ENCODE results near the gene VPS26C.
A peak's percentile ranks its signal among the peaks of the same experiment; 100 is the strongest.

The VPS26C gene

DNA sequence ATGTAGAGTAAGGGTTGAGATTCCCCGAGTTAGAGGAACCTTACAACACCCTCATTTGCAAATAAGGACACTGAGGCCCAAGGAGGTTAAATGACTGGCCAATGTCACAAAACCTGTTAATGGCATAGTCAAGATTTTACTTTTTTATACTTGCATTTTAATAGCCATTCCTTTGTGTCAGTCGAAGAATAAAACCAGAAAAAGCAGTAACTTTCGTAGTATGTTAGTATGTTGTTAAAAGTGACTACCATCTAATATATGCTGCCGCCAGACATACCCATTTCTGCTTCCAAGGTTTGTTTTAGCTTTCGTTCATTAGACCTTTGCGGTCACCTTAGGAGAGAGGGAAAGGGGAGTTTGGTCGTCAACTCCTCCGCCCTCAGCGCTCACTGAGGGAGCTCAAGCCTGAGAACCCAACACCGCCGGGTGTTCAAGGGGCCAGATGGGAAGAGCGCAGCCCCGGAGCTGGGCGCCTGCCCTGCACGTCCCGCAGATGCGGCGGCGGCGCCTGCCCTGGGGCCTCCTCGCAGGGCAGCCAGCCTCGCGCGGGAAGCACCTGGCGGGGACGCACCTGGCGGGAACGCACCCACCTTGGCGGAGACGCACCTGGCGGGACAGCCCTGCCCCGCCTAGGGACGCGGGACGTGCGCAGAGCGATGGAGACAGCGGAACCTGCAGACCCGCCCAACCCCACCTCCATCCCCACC, 466 bp downstream of the VPS26C start:
- no peaks in the 10 kb centered on the region for H3K27me3 ChIP-seq (replicated peaks; ENCODE audit: insufficient read depth, low read length)
- H3K4me1 ChIP-seq (ENCODE audit: low read length) = peaks cover 11% of the 10 kb centered on the region
- peaks cover 17% of the 10 kb centered on the region for H3F3A ChIP-seq (ENCODE audit: insufficient read depth, low read length)
- peak; percentile 93 for DNase-seq
- H3K4me2 ChIP-seq (ENCODE audit: low read depth, low read length) = peak overlapping the region; percentile 96
- no peaks in the 10 kb centered on the region for H3K9me3 ChIP-seq (replicated peaks; ENCODE audit: insufficient read depth, low read length)
- H2AFZ ChIP-seq (ENCODE audit: low read length) = peak overlapping the region; percentile 72
- TF ChIP-seq EZH2phosphoT487 (IDR thresholded peaks at IDR 0.05; ENCODE audit: low read length) = no peak
- TF ChIP-seq, protein P1, sequence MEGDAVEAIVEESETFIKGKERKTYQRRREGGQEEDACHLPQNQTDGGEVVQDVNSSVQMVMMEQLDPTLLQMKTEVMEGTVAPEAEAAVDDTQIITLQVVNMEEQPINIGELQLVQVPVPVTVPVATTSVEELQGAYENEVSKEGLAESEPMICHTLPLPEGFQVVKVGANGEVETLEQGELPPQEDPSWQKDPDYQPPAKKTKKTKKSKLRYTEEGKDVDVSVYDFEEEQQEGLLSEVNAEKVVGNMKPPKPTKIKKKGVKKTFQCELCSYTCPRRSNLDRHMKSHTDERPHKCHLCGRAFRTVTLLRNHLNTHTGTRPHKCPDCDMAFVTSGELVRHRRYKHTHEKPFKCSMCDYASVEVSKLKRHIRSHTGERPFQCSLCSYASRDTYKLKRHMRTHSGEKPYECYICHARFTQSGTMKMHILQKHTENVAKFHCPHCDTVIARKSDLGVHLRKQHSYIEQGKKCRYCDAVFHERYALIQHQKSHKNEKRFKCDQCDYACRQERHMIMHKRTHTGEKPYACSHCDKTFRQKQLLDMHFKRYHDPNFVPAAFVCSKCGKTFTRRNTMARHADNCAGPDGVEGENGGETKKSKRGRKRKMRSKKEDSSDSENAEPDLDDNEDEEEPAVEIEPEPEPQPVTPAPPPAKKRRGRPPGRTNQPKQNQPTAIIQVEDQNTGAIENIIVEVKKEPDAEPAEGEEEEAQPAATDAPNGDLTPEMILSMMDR (IDR thresholded peaks at IDR 0.05; ENCODE audit: low read length) = no peak
- TF ChIP-seq EZH2 (optimal IDR thresholded peaks at IDR 0.05; ENCODE audit: low read depth, low read length) = no peak
- no peaks in the 10 kb centered on the region for H3K36me3 ChIP-seq (replicated peaks; ENCODE audit: insufficient read depth, low read length)
- no peaks in the 10 kb centered on the region for H4K20me1 ChIP-seq (ENCODE audit: insufficient read depth, low read length)
- H3K27ac ChIP-seq (ENCODE audit: low read length) = peak overlapping the region; percentile 95
- peaks cover 56% of the 10 kb centered on the region for H3K79me2 ChIP-seq (ENCODE audit: low read length)
- H3K9ac ChIP-seq (ENCODE audit: low read length) = peak overlapping the region; percentile 95
- H3K9me2 ChIP-seq (replicated peaks; ENCODE audit: insufficient read depth, low read length) = no peaks in the 10 kb centered on the region
- peak overlapping the region; percentile 80 for H3K4me3 ChIP-seq (ENCODE audit: low read length)

GRCh38 chr21:37264808-37265207, 2.3 kb downstream of the VPS26C start:
- no peak for DNase-seq
- TF ChIP-seq EZH2phosphoT487 (IDR thresholded peaks at IDR 0.05; ENCODE audit: low read length) (no peak), EZH2 (optimal IDR thresholded peaks at IDR 0.05; ENCODE audit: low read depth, low read length) (no peak)
- TF ChIP-seq, protein P1 (IDR thresholded peaks at IDR 0.05; ENCODE audit: low read length) = no peak
- no peaks in the 10 kb centered on the region for H3K9me3 ChIP-seq (replicated peaks; ENCODE audit: insufficient read depth, low read length)
- no peaks in the 10 kb centered on the region for H3K27me3 ChIP-seq (replicated peaks; ENCODE audit: insufficient read depth, low read length)
- H3K79me2 ChIP-seq (ENCODE audit: low read length) = peaks cover 74% of the 10 kb centered on the region
- H3K4me1 ChIP-seq (ENCODE audit: low read length) = peaks cover 11% of the 10 kb centered on the region
- no peak overlapping the region for H3K4me2 ChIP-seq (ENCODE audit: low read depth, low read length)
- no peak overlapping the region for H3K9ac ChIP-seq (ENCODE audit: low read length)
- no peaks in the 10 kb centered on the region for H3K9me2 ChIP-seq (replicated peaks; ENCODE audit: insufficient read depth, low read length)
- no peaks in the 10 kb centered on the region for H3K36me3 ChIP-seq (replicated peaks; ENCODE audit: insufficient read depth, low read length)
- H2AFZ ChIP-seq (ENCODE audit: low read length) = no peak overlapping the region
- no peak overlapping the region for H3K27ac ChIP-seq (ENCODE audit: low read length)
- H3K4me3 ChIP-seq (ENCODE audit: low read length) = no peak overlapping the region
- H3F3A ChIP-seq (ENCODE audit: insufficient read depth, low read length) = peaks cover 17% of the 10 kb centered on the region
- no peaks in the 10 kb centered on the region for H4K20me1 ChIP-seq (ENCODE audit: insufficient read depth, low read length)

DNA sequence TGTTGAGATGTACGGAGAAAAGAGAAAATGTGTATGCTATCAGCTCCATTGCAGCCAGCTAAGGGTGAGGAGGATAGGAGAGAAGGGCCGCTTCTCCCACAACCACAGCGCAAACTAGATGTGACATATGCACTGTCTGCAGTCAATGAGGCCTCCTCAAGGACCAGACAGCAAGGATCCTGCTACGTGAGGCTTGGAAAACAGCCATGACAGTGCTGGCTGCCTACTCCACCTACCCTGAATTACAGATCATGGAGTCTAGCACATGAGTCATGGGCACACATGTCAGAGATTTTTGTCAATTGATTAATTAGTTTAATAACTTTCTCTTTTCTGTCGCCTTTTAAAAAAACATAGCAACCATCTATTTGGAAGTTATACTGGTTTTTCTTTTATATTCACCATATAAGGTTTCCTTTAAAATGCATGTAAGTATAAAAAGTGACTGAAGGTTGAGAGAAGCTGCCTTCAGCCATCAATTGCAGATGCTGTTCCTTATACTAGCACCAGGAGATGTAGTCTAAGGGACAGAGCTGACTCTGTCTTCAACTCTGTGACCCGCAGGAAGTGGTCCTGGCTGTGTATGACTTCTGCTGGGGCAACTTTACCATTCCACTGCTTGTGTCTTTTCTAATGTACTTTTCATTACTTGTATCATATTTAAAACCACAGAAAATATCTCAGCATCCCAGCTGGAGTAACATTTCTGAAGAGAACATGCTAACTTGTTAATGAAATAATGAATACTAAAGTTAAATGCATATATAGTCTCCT, 3.1 kb downstream of the VPS26C start:
- no peaks in the 10 kb centered on the region for H3K9me2 ChIP-seq (replicated peaks; ENCODE audit: insufficient read depth, low read length)
- H3K4me2 ChIP-seq (ENCODE audit: low read depth, low read length) = no peak overlapping the region
- no peak overlapping the region for H3K27ac ChIP-seq (ENCODE audit: low read length)
- peaks cover 17% of the 10 kb centered on the region for H3F3A ChIP-seq (ENCODE audit: insufficient read depth, low read length)
- H3K36me3 ChIP-seq (replicated peaks; ENCODE audit: insufficient read depth, low read length) = no peaks in the 10 kb centered on the region
- H3K79me2 ChIP-seq (ENCODE audit: low read length) = peaks cover 82% of the 10 kb centered on the region
- no peak overlapping the region for H2AFZ ChIP-seq (ENCODE audit: low read length)
- no peaks in the 10 kb centered on the region for H4K20me1 ChIP-seq (ENCODE audit: insufficient read depth, low read length)
- no peaks in the 10 kb centered on the region for H3K27me3 ChIP-seq (replicated peaks; ENCODE audit: insufficient read depth, low read length)
- H3K4me1 ChIP-seq (ENCODE audit: low read length) = peaks cover 11% of the 10 kb centered on the region
- TF ChIP-seq EZH2 (optimal IDR thresholded peaks at IDR 0.05; ENCODE audit: low read depth, low read length) (no peak), EZH2phosphoT487 (IDR thresholded peaks at IDR 0.05; ENCODE audit: low read length) (no peak)
- TF ChIP-seq, protein P1 (IDR thresholded peaks at IDR 0.05; ENCODE audit: low read length) = no peak
- no peaks in the 10 kb centered on the region for H3K9me3 ChIP-seq (replicated peaks; ENCODE audit: insufficient read depth, low read length)
- DNase-seq = no peak
- no peak overlapping the region for H3K4me3 ChIP-seq (ENCODE audit: low read length)
- H3K9ac ChIP-seq (ENCODE audit: low read length) = no peak overlapping the region
